GM23338 (cell line): ENCODE measurements around the gene LGR5. TPM values are rescaled to one million over a fixed set of nuclear protein-coding genes. Genes with fewer than 3 reads are reported as not detected.

Source experiments
- ATAC-seq: fragments of 200-7000 bp; cut with Tn5 transposase; 3 replicates; pipeline ENCODE4 v1.9.1; 2020
- DNase-seq: peaks from one replicate; pipeline ENCODE4 v3.0.0-alpha.2; 2015; ENCODE audit warnings: low spot score
- H2AFZ ChIP-seq: fragments of 200-600 bp; sonication (generic); 2 replicates; pipeline ENCODE4 v1.8.0; 2016; ENCODE audit warnings: antibody characterized with exemption, mild to moderate bottlenecking, moderate library complexity
- H3F3A ChIP-seq: fragments of 200-600 bp; sonication (generic); replicated peaks from 2 replicates; pipeline ENCODE4 v1.8.0; 2017; ENCODE audit warnings: antibody characterized with exemption, mixed run types, low read depth
- H3K27ac ChIP-seq: fragments of 200-600 bp; sonication (generic); 2 replicates; pipeline ENCODE4 v1.6.1; 2016; ENCODE audit warnings: low read depth
- H3K27me3 ChIP-seq: fragments of 200-600 bp; sonication (generic); 2 replicates; pipeline ENCODE4 v1.8.0; 2016; ENCODE audit warnings: mild to moderate bottlenecking, mixed run types, moderate library complexity; ENCODE audit not compliant: insufficient read depth
- H3K36me3 ChIP-seq: fragments of 200-600 bp; sonication (generic); 2 replicates; pipeline ENCODE4 v1.8.0; 2016; ENCODE audit warnings: mild to moderate bottlenecking; ENCODE audit not compliant: insufficient read depth
- H3K4me1 ChIP-seq: fragments of 200-600 bp; sonication (generic); 2 replicates; pipeline ENCODE4 v1.8.0; 2016; ENCODE audit warnings: mild to moderate bottlenecking, moderate library complexity; ENCODE audit not compliant: insufficient read depth
- H3K4me2 ChIP-seq: fragments of 200-600 bp; sonication (generic); 2 replicates; pipeline ENCODE4 v1.7.1; 2017; ENCODE audit warnings: mixed run types
- H3K4me3 ChIP-seq: fragments of 200-600 bp; sonication (generic); 2 replicates; pipeline ENCODE4 v1.6.1; 2016; ENCODE audit warnings: mixed run types
- H3K79me2 ChIP-seq: fragments of 200-600 bp; sonication (generic); replicated peaks from 2 replicates; pipeline ENCODE4 v1.8.0; 2017; ENCODE audit warnings: mild to moderate bottlenecking; ENCODE audit not compliant: insufficient read depth
- H3K9me2 ChIP-seq: fragments of 200-600 bp; sonication (generic); 2 replicates; pipeline ENCODE4 v1.8.0; 2017; ENCODE audit not compliant: insufficient read depth
- H4K20me1 ChIP-seq: fragments of 200-600 bp; sonication (generic); replicated peaks from 2 replicates; pipeline ENCODE4 v1.8.0; 2017; ENCODE audit warnings: mild to moderate bottlenecking; ENCODE audit not compliant: insufficient read depth
- H3K27ac Mint-ChIP-seq: 2 replicates; pipeline ENCODE4 v1.8.0; 2020; ENCODE audit warnings: inconsistent platforms, mild to moderate bottlenecking, moderate library complexity, mixed read lengths
- H3K27me3 Mint-ChIP-seq: 3 replicates; pipeline ENCODE4 v1.8.0; 2022; ENCODE audit warnings: low read depth, mild to moderate bottlenecking, moderate library complexity, mixed read lengths, inconsistent platforms; ENCODE audit not compliant: insufficient read depth, poor library complexity
- H3K36me3 Mint-ChIP-seq: 3 replicates; pipeline ENCODE4 v1.8.0; 2021; ENCODE audit warnings: low read depth, mild to moderate bottlenecking, inconsistent platforms, moderate library complexity, mixed read lengths
- H3K4me1 Mint-ChIP-seq: 3 replicates; pipeline ENCODE4 v1.8.0; 2020; ENCODE audit warnings: mild to moderate bottlenecking, inconsistent platforms, mixed read lengths
- H3K4me3 Mint-ChIP-seq: 3 replicates; pipeline ENCODE4 v1.8.0; 2021; ENCODE audit warnings: moderate library complexity, mild to moderate bottlenecking, inconsistent platforms, mixed read lengths
- H3K9me3 Mint-ChIP-seq: 3 replicates; pipeline ENCODE4 v1.8.0; 2020; ENCODE audit warnings: moderate library complexity, mild to moderate bottlenecking, inconsistent platforms, mixed read lengths
- CREB1 ChIP-seq: fragments of 250-450 bp; sonication (Bioruptor Pico); IDR thresholded peaks from 2 replicates; pipeline ENCODE4 v1.5.0; 2020; ENCODE audit warnings: low read depth, mild to moderate bottlenecking, moderate library complexity
- ETS1 ChIP-seq: IDR thresholded peaks from 2 replicates; pipeline ENCODE4 v1.6.1; 2016; ENCODE audit warnings: antibody characterized with exemption
- EZH2 ChIP-seq: fragments of 200-600 bp; sonication (generic); IDR thresholded peaks from one replicate; pipeline ENCODE4 v1.8.0; 2017; ENCODE audit warnings: antibody characterized with exemption, mild to moderate bottlenecking, low read depth; ENCODE audit not compliant: unreplicated experiment
- EZH2phosphoT487 ChIP-seq: fragments of 200-600 bp; sonication (generic); IDR thresholded peaks from one replicate; pipeline ENCODE4 v1.8.1; 2018; ENCODE audit warnings: antibody characterized with exemption; ENCODE audit not compliant: unreplicated experiment
- NANOG ChIP-seq: IDR thresholded peaks from 2 replicates; pipeline ENCODE4 v1.6.1; 2016; ENCODE audit warnings: antibody characterized with exemption, borderline replicate concordance
- POLR2AphosphoS5 ChIP-seq: IDR thresholded peaks from 2 replicates; pipeline ENCODE4 v1.6.1; 2016; ENCODE audit warnings: antibody characterized with exemption, low read depth
- ZNF114 ChIP-seq: fragments of 250-450 bp; sonication (Bioruptor Pico); IDR thresholded peaks from 2 replicates; pipeline ENCODE4 v1.5.0; 2020; ENCODE audit warnings: mild to moderate bottlenecking, moderate library complexity
- ZNF331 ChIP-seq: fragments of 250-450 bp; sonication (Bioruptor Pico); IDR thresholded peaks from 2 replicates; pipeline ENCODE4 v1.5.0; 2020; ENCODE audit warnings: low read depth, mild to moderate bottlenecking, moderate library complexity
- polyA plus RNA-seq: library from polyadenylated mRNA; unstranded; fragments of >200 nt; fragmentation: Nextera tagmentation; extraction: Ambion mirVana; gene quantifications from 2 replicates; pipeline ENCODE4 v1.2.1, GENCODE V29; 2016
- total RNA-seq: library from RNA; depleted of rRNA; stranded (reverse); fragments of >200 nt; shearing (Covaris generic); gene quantifications from 2 replicates; pipeline ENCODE4 v1.2.3, GENCODE V29; 2014
- TF ChIP-seq, protein P1 (sequence below), 2 experiments: fragments of 200-600 bp in 1 of 2; sonication (generic) in 1 of 2; conservative IDR thresholded peaks; 2 replicates each; pipeline versions ENCODE4 v1.5.1 to v1.6.1; 2016 to 2017; ENCODE audit warnings: antibody characterized with exemption in 2 of 2, low read depth in 2 of 2, mild to moderate bottlenecking in 2 of 2, moderate library complexity in 1 of 2
- TF ChIP-seq, protein P2 (sequence below): IDR thresholded peaks from one replicate; pipeline ENCODE4 v1.6.1; 2018; ENCODE audit warnings: antibody characterized with exemption; ENCODE audit not compliant: unreplicated experiment

Gene LGR5
- total and polyA plus RNA-seq, 2 experiments from 2014 or later: 0.17 to 0.26 TPM

- no peak overlapping the region for H3K4me3 ChIP-seq
- no peak overlapping the region for H3K27ac ChIP-seq
- Mint-ChIP-seq H3K27me3 (no peaks in the 10 kb centered on the region), H3K9me3 (no peaks in the 10 kb centered on the region), H3K36me3 (peaks cover 62% of the 10 kb centered on the region), H3K27ac (peak overlapping the region; percentile 33; the same call in 1 of the 2 replicates), H3K4me1 (peaks cover 26% of the 10 kb centered on the region), H3K4me3 (no peak overlapping the region)
- no peaks in the 10 kb centered on the region for H3F3A ChIP-seq
- H3K4me1 ChIP-seq: peaks cover 18% of the 10 kb centered on the region
- no peak overlapping the region for H3K4me2 ChIP-seq
- H4K20me1 ChIP-seq: no peaks in the 10 kb centered on the region
- ATAC-seq (no peak), DNase-seq (no peak)
- no peaks in the 10 kb centered on the region for H3K79me2 ChIP-seq
- H3K27me3 ChIP-seq: no peaks in the 10 kb centered on the region
- H3K36me3 ChIP-seq: peaks cover 51% of the 10 kb centered on the region
- H3K9me2 ChIP-seq: no peaks in the 10 kb centered on the region
- TF ChIP-seq ETS1: no peak
- TF ChIP-seq POLR2AphosphoS5: no peak
- TF ChIP-seq EZH2: no peak
- TF ChIP-seq ZNF114 (CRISPR knock-in tag): no peak
- no peak overlapping the region for H2AFZ ChIP-seq
Observed at GRCh38 chr12:71621938-71622337, 182.3 kb downstream of the LGR5 start.

- Mint-ChIP-seq H3K4me3 (no peak overlapping the region), H3K27me3 (no peaks in the 10 kb centered on the region)
- no peak overlapping the region for H3K27ac ChIP-seq
- TF ChIP-seq EZH2phosphoT487 (no peak), EZH2 (no peak), ETS1 (no peak), CREB1 (CRISPR knock-in tag) (no peak), POLR2AphosphoS5 (no peak), ZNF331 (CRISPR knock-in tag) (no peak), ZNF114 (CRISPR knock-in tag) (no peak), NANOG (no peak)
- TF ChIP-seq, protein P1, sequence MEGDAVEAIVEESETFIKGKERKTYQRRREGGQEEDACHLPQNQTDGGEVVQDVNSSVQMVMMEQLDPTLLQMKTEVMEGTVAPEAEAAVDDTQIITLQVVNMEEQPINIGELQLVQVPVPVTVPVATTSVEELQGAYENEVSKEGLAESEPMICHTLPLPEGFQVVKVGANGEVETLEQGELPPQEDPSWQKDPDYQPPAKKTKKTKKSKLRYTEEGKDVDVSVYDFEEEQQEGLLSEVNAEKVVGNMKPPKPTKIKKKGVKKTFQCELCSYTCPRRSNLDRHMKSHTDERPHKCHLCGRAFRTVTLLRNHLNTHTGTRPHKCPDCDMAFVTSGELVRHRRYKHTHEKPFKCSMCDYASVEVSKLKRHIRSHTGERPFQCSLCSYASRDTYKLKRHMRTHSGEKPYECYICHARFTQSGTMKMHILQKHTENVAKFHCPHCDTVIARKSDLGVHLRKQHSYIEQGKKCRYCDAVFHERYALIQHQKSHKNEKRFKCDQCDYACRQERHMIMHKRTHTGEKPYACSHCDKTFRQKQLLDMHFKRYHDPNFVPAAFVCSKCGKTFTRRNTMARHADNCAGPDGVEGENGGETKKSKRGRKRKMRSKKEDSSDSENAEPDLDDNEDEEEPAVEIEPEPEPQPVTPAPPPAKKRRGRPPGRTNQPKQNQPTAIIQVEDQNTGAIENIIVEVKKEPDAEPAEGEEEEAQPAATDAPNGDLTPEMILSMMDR (conservative IDR thresholded peaks at IDR 0.05; ENCODE audit: low read depth in 2 of 2): no peak
- TF ChIP-seq, protein P2, sequence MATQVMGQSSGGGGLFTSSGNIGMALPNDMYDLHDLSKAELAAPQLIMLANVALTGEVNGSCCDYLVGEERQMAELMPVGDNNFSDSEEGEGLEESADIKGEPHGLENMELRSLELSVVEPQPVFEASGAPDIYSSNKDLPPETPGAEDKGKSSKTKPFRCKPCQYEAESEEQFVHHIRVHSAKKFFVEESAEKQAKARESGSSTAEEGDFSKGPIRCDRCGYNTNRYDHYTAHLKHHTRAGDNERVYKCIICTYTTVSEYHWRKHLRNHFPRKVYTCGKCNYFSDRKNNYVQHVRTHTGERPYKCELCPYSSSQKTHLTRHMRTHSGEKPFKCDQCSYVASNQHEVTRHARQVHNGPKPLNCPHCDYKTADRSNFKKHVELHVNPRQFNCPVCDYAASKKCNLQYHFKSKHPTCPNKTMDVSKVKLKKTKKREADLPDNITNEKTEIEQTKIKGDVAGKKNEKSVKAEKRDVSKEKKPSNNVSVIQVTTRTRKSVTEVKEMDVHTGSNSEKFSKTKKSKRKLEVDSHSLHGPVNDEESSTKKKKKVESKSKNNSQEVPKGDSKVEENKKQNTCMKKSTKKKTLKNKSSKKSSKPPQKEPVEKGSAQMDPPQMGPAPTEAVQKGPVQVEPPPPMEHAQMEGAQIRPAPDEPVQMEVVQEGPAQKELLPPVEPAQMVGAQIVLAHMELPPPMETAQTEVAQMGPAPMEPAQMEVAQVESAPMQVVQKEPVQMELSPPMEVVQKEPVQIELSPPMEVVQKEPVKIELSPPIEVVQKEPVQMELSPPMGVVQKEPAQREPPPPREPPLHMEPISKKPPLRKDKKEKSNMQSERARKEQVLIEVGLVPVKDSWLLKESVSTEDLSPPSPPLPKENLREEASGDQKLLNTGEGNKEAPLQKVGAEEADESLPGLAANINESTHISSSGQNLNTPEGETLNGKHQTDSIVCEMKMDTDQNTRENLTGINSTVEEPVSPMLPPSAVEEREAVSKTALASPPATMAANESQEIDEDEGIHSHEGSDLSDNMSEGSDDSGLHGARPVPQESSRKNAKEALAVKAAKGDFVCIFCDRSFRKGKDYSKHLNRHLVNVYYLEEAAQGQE: no peak
Observed at GRCh38 chr12:71625476-71625875, 185.9 kb downstream of the LGR5 start.

More at GRCh38 chr12:71625476-71625875, 185.9 kb downstream of the LGR5 start:
- peaks cover 7% of the 10 kb centered on the region for H3K4me1 ChIP-seq
- H3K27me3 ChIP-seq: no peaks in the 10 kb centered on the region
- no peak overlapping the region for H3K4me3 ChIP-seq
- ATAC-seq (no peak), DNase-seq (no peak)
- H3K4me2 ChIP-seq: no peak overlapping the region
- no peaks in the 10 kb centered on the region for H3K9me2 ChIP-seq
- peaks cover 50% of the 10 kb centered on the region for H3K36me3 ChIP-seq
- H3K79me2 ChIP-seq: no peaks in the 10 kb centered on the region
- peaks cover 11% of the 10 kb centered on the region; the same call in 2 of the 3 replicates for H3K4me1 Mint-ChIP-seq
- no peaks in the 10 kb centered on the region for H3K9me3 Mint-ChIP-seq
- no peak overlapping the region for H2AFZ ChIP-seq
- H3K36me3 Mint-ChIP-seq: peaks cover 75% of the 10 kb centered on the region
- H3F3A ChIP-seq: no peaks in the 10 kb centered on the region
- no peak overlapping the region for H3K27ac Mint-ChIP-seq
- H4K20me1 ChIP-seq: no peaks in the 10 kb centered on the region
